Bone marrow (tissue), 2 donors: Measurements from ENCODE around the gene CCDC187.

Experiments
- DNase-seq, 2 donors: peaks; one replicate each; lab custom pipeline; 2025; lab: John Stamatoyannopoulos, UW

CCDC187 gene

GRCh38 chr9:136339173-136339957 is 35.5 kb upstream of the CCDC187 start:
- DNase-seq: peak; percentile 13 to 22

DNA sequence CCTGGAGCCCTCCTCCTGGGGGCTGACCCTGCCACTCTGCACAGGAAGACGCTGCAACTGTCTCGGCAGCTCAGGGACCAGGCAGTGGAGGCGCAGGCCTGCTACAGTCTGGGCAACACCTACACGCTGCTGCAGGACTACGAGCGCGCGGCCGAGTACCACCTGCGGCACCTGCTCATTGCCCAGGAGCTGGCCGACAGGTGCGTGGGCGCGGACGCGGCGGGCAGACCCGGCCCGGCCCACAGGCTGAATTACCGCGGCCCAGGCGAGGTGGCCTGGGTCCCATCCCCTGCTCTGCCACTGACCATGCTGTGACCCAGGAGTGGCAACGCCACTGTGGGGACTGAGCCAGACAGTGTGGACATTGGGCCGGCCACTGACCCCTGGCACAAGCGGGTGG is 34.6 kb upstream of the CCDC187 start:
- no peak for DNase-seq

- DNase-seq: no peak
Measured at GRCh38 chr9:136337416-136338395, 33.8 kb upstream of the CCDC187 start.

GRCh38 chr9:136336881-136337280 is 33.0 kb upstream of the CCDC187 start:
- no peak for DNase-seq

- DNase-seq: no peak
Measured at GRCh38 chr9:136336156-136336870, 32.4 kb upstream of the CCDC187 start.

GRCh38 chr9:136335296-136336155 is 31.6 kb upstream of the CCDC187 start:
- DNase-seq: no peak

DNA sequence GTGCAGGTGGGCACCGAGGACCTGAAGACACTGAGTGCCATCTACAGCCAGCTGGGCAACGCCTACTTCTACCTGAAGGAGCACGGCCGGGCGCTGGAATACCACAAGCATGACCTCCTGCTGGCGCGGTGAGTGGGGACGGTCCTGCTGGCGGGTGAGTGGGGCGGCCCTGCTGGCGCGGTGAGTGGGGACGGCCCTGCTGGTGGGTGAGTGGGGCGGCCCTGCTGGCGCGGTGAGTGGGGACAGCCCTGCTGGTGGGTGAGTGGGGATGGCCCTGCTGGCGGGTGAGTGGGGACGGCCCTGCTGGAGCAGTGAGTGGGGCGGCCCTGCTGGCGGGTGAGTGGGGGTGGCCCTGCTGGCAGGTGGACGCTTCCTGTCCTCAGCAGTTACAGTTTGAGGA is 30.6 kb upstream of the CCDC187 start:
- DNase-seq: no peak

DNA sequence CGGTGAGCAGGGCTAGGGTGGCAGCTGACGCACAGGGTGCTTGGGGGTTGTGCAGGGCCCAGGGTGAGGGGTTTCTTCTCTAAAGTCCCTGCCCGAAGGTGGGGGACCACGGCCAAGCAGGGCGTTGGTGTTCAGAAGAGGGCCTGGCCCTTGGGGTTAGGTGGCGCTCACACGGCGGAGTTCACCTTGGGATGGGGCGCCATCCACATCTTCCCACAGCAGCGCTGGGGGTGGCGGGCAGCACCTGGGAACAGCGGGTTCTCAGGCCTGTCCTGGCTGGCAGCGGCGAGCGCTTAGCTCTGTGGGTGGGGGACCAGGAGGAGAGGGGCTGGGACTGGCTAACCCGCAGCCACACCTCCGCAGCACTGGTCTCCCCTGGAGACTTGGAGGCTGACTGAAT is 29.6 kb upstream of the CCDC187 start:
- no peak for DNase-seq

DNA sequence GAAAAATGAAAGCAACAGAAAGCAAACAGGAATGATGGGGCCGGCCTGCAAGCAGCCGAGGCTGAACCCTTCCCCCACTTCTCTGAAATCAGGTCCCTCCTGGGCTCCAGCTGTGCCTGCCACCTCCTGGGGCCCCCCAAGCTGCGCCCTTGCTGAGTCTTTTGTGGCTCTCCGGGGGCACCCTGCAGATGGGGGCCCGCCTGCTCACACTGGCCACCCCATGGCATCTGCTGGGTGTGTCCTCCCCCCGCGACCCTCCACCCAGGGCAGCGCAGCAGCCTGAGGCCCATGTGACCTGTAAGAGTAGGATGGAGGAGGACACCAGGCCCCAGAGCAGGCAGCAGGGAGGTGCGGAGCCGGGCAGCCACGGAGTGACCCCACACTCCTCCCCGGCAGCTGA is 29.2 kb upstream of the CCDC187 start:
- DNase-seq: no peak

DNA sequence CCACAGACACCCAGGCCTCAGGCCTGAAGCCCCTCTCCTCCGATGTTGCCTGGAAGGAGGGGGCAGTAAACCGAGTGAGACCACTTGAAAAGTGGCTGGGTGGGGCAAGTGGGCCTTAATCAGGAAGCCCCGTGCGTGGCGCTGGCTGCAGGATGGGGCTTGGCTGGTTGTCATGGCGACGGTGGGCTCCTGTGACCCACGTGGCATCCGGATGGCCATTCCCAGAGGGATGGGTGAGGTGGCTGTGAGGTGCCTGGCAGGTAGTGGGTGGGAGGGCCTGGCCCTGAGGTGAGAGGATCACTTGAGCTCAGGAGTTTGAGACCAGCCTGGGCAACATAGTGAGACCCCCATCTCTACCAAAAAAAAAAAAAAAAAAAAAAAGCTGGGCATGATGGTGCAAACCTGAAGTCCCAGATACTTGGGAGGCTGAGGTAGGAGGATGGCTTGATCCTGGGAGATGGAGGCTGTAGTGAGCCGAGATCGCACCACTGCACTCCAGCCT is 28.6 kb upstream of the CCDC187 start:
- no peak for DNase-seq

- no peak for DNase-seq
Measured at GRCh38 chr9:136331556-136332481, 27.9 kb upstream of the CCDC187 start.

GRCh38 chr9:136331030-136331429 is 27.1 kb upstream of the CCDC187 start:
- DNase-seq: no peak

GRCh38 chr9:136330406-136330990 is 26.6 kb upstream of the CCDC187 start:
- no peak for DNase-seq

- no peak for DNase-seq
Measured at GRCh38 chr9:136329636-136330405, 25.9 kb upstream of the CCDC187 start.

- no peak for DNase-seq
Measured at GRCh38 chr9:136329211-136329627, 25.3 kb upstream of the CCDC187 start.

DNA sequence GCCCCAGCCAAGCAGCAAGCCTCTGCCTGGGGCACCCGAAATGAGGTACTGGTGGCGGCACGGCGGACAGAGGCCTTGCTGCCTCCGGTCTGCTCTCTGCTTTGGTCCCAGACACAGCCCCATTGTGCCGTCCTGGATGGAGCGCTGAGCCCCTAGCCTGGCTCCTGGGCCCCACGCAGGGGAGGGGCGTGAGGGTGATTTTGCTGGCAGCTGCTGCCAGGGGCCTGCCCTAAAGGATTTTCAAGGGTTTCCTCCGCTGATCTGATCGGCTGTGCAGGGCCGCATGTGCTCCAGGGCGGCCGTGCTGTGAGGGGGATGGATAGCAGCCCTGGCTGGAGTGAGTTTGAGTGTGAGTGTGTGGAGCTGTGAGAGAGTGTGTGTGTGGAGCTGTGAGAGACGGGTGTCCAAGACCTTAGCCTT is 24.7 kb upstream of the CCDC187 start:
- no peak for DNase-seq

- DNase-seq: no peak
Measured at GRCh38 chr9:136328011-136328621, 24.2 kb upstream of the CCDC187 start.

DNA sequence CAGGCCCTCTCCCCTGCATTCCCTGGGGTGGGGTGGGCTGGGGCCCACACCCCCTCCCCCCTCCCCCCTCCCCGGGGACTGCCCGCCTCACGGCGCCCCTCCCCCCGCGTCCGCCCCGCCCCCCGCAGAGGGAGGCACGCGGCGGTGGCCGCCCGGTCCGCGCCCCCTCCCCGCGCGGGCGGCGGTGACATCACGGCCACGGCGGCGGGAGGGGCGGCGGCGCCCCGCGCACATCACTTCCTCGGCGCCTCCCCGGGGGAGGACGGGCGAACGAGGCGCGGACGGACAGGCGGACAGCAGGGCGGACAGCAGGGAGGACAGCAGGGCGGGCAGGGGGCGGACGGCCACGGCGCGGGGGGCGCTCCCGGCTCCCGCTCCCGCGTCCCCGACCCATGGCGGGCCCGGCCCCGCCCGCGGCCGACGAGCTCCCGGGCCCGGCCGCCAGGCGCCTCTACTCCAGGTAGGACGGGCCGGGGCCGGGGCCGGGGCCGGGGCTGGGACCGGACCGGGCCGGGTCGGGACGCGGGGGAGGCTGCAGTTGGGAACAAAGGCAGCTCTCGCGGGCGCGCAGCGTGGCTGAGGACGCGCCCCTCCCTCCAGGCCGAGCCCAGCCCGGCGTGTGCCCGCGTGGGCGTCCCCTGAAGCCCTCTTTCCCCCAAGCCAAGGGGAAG is 23.5 kb upstream of the CCDC187 start, which contains the start of gene GPSM1:
TSS of gene GPSM1 (plus strand) at position 236 of the 671 bp plus-strand sequence. CDS start at position 393, 157 bp downstream.
- DNase-seq: peak in 1 of 2 donors; percentile 12
